Activated T-helper 2 cell treated with anti-CD3 and anti-CD28 coated beads, Interferon-gamma antibody, Interleukin-2, Interleukin-4, amounts not matched to agents 10 μg/mL and 5 μg/mL and 100 μg/mL, durations not matched to agents 14 hours and 24 hours and 36 hours (primary cell): ENCODE data around the gene PLEKHJ1. TPM values are rescaled to one million over a fixed set of nuclear protein-coding genes. Genes with fewer than 3 reads are reported as not detected.

ENCODE experiments used
- DNase-seq: peaks from one replicate; pipeline ENCODE4 v3.0.0; 2021; ENCODE audit warnings: low spot score
- H3K27ac Mint-ChIP-seq: one replicate; pipeline ENCODE4 v1.8.0; 2021; ENCODE audit warnings: mixed read lengths
- H3K27me3 Mint-ChIP-seq: one replicate; pipeline ENCODE4 v1.8.0; 2021; ENCODE audit warnings: low read depth, mixed read lengths
- H3K36me3 Mint-ChIP-seq: one replicate; pipeline ENCODE4 v1.8.0; 2021; ENCODE audit warnings: low read depth, mixed read lengths
- H3K4me1 Mint-ChIP-seq: one replicate; pipeline ENCODE4 v1.8.0; 2021; ENCODE audit warnings: low read depth, mixed read lengths
- H3K4me3 Mint-ChIP-seq: one replicate; pipeline ENCODE4 v1.8.0; 2021; ENCODE audit warnings: low read depth, mild to moderate bottlenecking, moderate library complexity, mixed read lengths
- H3K9me3 Mint-ChIP-seq: one replicate; pipeline ENCODE4 v1.8.0; 2021; ENCODE audit warnings: mixed read lengths
- intact Hi-C: fragments of 100-400 bp; cut with micrococcal nuclease; formaldehyde crosslinking; loops from one replicate; pipeline ENCODE4 v1.15.1; 2023
- total RNA-seq: library from RNA; stranded (reverse); gene quantifications from 2 replicates; pipeline ENCODE4 v1.2.3, GENCODE V29; 2022

Gene PLEKHJ1
- total RNA-seq, 1 donor from 2014 or later: 77.2 TPM

DNA sequence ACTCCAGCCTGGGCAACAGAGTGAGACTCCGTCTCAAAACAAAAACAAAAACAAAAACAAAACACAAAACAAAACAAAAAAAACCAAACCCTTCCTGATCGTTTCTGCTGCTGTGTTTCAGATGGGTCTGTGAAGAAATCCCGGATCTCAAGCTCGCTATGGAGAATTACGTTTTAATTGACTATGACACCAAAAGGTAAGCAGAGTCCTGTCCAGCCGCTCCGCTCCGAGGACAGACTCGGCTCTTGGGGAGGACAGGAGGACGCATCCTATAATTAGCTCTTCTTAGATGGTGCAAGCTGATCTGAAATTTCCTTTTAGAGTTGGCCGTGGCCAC lies 50.4 kb downstream of the PLEKHJ1 start:
- Mint-ChIP-seq H3K9me3 (no peaks in the 10 kb centered on the region), H3K27me3 (no peaks in the 10 kb centered on the region), H3K27ac (no peak overlapping the region), H3K36me3 (peaks cover 62% of the 10 kb centered on the region), H3K4me3 (no peak overlapping the region), H3K4me1 (peaks cover 9% of the 10 kb centered on the region)
- intact Hi-C loops: no loop called here
- no peak for DNase-seq

DNA sequence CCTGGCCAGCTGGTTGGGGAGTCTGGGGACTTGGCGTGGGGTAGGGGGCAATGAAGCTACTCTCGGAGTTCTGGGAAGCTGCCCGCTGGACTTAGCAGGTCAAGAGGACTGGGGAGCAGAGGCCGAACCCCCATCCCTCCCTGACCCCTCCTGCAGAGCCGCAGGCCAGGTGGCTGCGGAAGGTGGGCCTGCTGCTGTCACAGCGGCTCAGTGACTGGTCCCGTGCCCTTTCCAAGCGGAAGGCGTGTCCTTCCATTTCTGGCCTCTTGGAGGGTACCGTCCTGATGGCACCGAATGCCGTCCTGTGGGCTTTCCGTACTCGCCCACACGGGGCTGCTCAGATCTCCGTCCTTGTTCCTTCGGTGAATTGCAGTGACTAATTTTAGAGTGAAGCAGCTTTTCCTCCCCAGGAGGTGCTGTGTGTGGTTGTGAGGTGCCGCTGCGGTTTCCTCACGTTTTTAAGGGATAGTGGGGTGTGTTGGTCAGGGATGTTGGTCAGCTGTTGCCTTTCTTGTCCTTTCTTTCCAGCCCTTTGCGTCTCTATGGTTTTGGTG lies 51.6 kb downstream of the PLEKHJ1 start:
- H3K36me3 Mint-ChIP-seq: peaks cover 67% of the 10 kb centered on the region
- peaks cover 9% of the 10 kb centered on the region for H3K4me1 Mint-ChIP-seq
- no peaks in the 10 kb centered on the region for H3K9me3 Mint-ChIP-seq
- no peaks in the 10 kb centered on the region for H3K27me3 Mint-ChIP-seq
- H3K4me3 Mint-ChIP-seq: no peak overlapping the region
- intact Hi-C loops: no loop called here
- H3K27ac Mint-ChIP-seq: no peak overlapping the region
- DNase-seq: no peak

Other genes with a start within 250 kb of the PLEKHJ1 start
- gene BTBD2, start 220.6 kb downstream of the PLEKHJ1 start, total RNA-seq: 41.3 and 47.0 TPM in 2 replicates
- 161 and 176 TPM in 2 replicates for gene MKNK2, start 185.1 kb downstream of the PLEKHJ1 start, total RNA-seq
- 175 and 181 TPM in 2 replicates for gene MOB3A, start 140.0 kb downstream of the PLEKHJ1 start, total RNA-seq
- gene IZUMO4, start 139.4 kb downstream of the PLEKHJ1 start, total RNA-seq: 7.6 and 9.5 TPM in 2 replicates
- 101 and 103 TPM in 2 replicates for gene AP3D1, start 84.8 kb downstream of the PLEKHJ1 start, total RNA-seq
- 115 and 121 TPM in 2 replicates for gene DOT1L, start 72.4 kb downstream of the PLEKHJ1 start, total RNA-seq
- gene SF3A2, start 495 bp upstream of the PLEKHJ1 start, total RNA-seq: 153 and 154 TPM in 2 replicates
- gene AMH, start 13.0 kb upstream of the PLEKHJ1 start, total RNA-seq: 4.3 TPM in 2 replicates
- 0.21 and 0.67 TPM in 2 replicates for gene JSRP1, start 20.1 kb upstream of the PLEKHJ1 start, total RNA-seq
- 0.11 and 0.18 TPM in 2 replicates for gene PEAK3, start 45.8 kb upstream of the PLEKHJ1 start, total RNA-seq
- 0.23 TPM in 1 of 2 replicates, not detected in the other for gene LINGO3, start 71.8 kb upstream of the PLEKHJ1 start, total RNA-seq
- 142 and 171 TPM in 2 replicates for gene LSM7, start 92.3 kb upstream of the PLEKHJ1 start, total RNA-seq
- gene SPPL2B, start 92.4 kb upstream of the PLEKHJ1 start, total RNA-seq: 60.8 and 69.5 TPM in 2 replicates
- gene TMPRSS9, start 123.9 kb upstream of the PLEKHJ1 start, total RNA-seq: not detected in 2 replicates
- 139 and 145 TPM in 2 replicates for gene TIMM13, start 191.3 kb upstream of the PLEKHJ1 start, total RNA-seq
- 111 and 115 TPM in 2 replicates for gene LMNB2, start 220.6 kb upstream of the PLEKHJ1 start, total RNA-seq
- 90.7 and 95.2 TPM in 2 replicates for gene GADD45B, start 239.8 kb upstream of the PLEKHJ1 start, total RNA-seq